HG03575 (cell line): ENCODE results near the gene PODXL2.
"Not testable (repeated sequence)": the region's sequence is repeated elsewhere in the genome, so short reads cannot be mapped to it uniquely, and the experiment has no call there.

ENCODE experiments used
- ATAC-seq: cut with Tn5 transposase; IDR thresholded peaks from one replicate; pipeline ENCODE4 v1.9.1; 2021; ENCODE audit not compliant: unreplicated experiment, insufficient number of reproducible peaks, low FRiP score; ENCODE audit errors: extremely low read depth

PODXL2 gene

GRCh38 chr3:127671523-127672428 is 42.8 kb downstream of the PODXL2 start:
- ATAC-seq = no peak

GRCh38 chr3:127672429-127673190 is 43.6 kb downstream of the PODXL2 start, which contains the start of gene ABTB1:
ABTB1 (plus strand) TSS chr3:127672952; CDS start chr3:127673026, 74 bp downstream.
- no peak for ATAC-seq

DNA sequence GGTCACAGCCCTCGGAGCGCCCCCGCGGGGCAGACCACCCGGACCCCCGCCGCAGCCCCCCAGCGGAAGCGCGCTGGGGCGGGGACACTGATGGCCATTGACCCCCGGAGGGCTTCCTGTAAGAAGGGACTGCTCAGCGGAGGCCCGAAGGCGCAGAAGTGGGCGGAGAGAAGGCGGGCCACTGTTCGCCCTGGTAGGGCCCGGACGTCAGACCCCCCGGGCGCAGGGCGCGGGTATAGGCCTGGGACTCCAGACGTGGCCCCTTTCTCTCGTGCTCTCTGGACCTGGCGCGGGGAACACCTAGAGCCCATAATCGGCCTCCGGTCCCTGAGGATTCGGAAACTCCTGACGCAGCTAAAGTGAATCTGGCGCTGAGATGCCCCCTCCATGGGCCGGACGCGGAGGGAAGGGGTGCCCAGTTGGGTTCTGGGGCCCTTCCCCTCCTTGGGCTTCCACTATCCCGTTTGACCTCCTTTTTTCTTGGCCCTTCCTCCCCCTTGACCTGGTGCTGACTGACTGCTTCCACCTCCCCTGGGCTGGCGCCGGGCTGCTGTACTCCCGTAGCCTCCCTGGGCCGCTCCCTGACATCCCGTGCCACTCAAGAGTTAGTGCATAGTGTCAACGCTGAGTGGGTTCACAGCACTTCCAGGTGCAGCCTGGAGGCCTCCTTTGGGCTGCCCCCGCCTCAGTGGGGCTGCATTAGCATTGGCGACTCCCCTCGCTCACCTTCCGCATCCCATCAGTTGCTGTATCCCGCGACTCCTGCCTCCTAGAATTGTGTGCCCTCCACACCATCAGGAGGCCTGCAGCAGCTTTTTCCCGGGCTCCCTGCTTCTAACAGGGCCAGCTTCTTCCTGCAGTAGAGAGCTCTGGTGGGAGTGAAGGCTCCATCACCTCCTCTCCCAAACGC is 44.5 kb downstream of the PODXL2 start:
- ATAC-seq = no peak

DNA sequence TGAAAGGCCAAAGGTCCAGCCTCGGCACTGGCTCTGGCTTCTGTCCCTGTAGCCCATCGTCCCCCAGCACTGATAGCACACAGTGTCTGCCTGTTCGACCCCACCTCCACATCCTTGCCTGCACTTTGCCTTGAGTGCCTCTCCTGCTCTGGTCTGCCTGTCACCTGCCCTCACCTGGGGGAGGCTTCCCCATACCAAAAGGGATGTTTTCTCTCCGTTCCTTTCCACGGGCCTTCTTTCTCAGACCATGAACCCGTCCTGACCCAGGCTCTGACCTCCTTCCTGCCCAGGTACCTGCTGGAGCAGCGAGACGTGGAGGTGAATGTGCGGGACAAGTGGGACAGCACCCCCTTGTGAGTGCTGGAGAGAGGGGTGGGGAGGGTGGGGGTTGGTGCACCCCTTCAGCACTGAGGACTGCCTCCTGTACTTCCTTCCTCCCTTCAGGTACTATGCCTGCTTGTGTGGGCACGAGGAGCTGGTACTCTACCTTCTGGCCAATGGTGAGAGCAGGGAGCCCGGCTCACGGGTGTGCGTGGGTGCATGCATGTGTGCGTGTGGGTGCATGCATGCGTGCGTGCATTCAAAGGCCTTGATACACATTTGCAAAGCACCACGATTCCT is 45.2 kb downstream of the PODXL2 start:
- no peak for ATAC-seq

DNA sequence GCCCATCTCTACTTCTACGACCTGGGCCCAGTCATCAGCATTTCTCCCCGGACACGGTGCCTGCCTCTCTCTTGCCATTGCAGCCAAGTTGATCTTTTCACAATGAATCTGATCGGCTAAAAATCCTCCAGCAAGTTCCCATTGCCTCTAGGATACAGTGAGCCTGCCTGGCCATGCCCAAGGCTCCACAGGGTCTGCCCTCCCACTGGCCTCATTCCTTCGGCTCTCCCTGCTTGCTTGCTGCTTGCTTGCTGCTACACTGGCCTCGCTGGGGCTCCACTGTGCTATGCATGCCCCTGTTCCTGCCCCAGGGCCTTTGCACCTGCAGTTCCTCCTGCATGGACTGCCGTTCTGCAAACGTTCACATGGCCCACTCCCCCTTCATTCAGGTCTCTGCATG is 45.8 kb downstream of the PODXL2 start:
- ATAC-seq = no peak

- no peak for ATAC-seq
These were observed 46.8 kb downstream of the PODXL2 start for GRCh38 chr3:127675651-127676391.

- no peak for ATAC-seq
These were observed 47.5 kb downstream of the PODXL2 start for GRCh38 chr3:127676456-127676855.

DNA sequence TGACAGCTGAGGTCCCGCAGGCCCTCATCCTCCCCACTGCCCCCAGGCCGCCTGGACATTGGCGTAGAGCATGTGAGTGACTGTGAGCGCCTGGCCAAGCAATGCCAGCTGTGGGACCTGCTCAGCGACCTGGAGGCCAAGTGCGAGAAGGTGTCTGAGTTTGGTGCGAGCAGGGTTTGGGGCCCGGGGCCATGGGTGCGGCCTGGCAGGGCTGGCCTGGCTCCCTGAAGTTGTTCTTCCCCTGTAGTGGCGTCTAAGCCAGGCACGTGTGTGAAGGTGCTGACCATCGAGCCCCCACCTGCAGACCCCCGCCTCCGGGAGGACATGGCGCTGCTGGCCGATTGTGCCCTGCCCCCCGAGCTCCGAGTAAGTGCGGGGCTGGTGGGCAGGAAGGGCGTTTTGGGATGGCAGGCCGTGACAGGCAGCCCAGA is 48.0 kb downstream of the PODXL2 start:
- no peak for ATAC-seq

DNA sequence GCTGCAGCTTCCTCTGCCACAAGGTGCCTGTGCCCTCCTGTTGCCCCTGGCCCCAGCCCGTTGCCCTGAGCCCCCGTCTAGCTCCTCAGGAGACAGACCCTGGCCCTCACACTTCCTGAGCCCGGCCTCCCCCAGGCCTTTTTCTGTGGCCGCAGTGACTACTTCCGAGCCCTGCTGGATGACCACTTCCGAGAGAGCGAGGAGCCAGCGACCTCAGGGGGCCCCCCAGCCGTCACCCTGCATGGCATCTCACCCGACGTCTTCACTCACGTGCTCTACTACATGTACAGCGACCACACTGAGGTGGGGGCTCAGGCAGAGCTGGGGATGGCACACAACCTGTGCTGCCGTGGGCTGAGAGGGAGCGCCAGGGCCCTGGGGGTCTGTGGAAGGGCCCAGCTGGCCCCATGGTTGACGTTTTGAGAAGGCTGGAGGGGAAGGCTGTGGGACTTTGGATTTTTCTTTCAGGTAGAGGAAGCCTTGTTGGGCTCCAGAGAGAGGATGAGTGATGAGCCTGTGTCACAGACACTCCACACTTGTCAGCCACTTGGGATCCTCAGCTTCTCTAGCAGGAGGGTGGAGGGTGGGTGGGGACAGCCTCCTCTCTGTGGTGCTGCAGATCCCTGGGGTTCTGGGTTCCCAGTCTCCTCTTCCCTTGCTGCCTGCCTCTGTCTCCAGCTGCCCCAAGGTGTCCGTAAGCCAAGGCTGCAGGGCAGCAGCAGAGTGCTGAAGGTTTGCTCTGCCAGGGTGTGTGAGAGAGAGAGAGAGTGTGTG is 48.7 kb downstream of the PODXL2 start:
- no peak for ATAC-seq

DNA sequence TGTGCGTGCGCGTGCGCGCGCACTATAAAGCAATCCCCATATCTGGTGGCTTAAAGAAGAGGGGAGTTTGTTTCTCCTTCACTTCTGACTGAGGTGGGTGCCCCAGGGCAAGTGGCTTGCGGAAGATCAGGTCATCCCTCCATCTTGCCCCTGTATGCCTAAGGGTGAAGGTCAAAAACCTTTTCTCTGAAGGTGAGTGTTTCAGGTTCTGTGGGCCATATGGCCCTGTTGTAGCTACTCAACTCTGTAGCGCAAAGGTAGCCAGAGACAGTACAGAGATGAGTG is 49.3 kb downstream of the PODXL2 start:
- no peak for ATAC-seq

DNA sequence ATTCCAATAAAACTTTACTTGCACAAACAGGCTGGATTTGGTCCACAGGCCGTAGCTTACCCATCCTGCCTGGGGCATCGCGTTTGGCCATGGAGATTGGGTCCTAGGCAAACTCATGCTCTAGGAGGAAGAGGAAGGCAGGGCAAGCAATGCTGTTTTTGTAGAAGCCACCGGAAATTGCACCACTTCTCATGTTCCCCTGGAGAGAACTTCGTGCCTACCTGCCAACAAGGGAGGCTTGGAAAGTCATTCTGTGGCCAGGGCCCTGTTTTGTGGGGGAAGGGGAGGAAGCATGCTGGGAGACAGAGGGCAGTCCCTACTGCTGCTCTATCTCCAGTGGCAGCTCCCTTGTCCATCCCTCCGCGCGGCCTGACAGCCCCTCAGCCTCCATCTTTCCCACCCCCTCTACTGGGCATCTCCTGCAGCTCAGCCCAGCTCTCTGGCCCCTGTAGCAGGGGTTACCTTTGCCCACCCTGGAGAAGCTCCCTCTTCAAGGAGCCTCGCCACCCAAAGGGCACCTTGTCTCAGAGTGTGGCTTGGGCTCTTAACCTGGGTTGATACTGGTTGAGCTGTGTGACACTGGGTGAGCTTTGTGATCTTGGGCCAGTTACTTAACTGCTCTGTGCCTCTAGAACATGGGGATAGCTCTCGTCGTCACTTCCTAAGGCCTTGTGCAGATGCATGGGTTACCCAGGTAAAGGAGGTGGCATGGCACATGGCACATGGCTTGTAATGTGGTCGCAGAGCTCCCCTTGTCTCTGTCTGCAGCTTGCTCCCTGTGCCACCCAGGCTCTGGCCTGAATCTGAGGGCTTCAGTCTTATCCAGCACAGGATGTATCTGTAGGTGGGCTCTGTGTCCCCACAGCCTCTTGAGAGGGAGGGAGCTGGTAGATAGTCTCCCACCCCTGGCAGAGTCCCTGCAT is 49.9 kb downstream of the PODXL2 start:
- no peak for ATAC-seq

DNA sequence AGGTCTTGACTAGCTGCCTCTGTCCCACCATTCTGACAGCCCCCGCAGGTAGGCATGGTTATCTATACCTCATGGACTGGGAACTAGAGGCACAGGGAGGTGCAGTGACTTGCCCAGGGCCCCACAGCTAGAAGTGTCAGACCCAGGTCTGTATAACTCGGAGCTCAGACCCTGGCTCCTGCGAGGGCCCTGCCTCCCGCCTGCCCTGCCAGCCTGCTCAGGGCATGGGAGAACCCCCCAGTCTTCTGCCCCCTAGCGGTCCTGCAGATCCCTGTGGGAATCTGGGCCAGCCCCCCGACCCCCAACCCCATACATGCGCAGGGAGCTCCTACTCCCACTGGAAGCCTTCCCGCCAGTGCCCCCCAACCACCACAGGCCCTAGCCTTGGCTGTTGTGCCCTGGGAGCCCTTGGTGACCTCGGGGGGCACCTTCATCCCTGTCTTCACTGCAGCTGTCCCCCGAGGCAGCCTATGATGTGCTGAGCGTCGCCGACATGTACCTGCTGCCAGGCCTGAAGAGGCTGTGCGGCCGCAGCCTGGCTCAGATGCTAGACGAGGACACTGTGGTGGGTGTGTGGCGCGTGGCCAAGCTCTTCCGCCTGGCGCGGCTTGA is 50.7 kb downstream of the PODXL2 start:
- no peak for ATAC-seq

GRCh38 chr3:127680146-127680661 is 51.2 kb downstream of the PODXL2 start:
- no peak for ATAC-seq

DNA sequence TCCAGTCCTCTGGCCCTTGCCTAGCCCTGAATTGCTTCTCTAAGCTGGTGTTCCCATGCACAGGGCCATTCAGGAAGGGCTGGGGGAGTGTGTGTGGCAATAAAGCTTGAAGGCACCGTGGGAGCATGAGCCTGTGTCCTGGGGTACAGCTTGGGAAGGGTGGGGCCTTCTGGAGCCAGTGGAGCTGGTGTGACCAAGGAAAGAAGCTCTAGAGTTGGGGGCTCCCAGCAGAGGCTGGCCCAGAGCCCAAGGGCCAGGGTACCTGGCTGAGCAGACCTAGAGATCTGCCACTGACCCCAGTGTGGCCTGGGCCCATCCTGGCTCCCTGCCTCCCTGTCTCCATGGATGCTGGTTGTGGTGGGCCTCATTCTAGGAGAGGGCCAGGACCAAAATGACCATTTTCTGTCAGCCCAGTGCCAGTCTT is 51.8 kb downstream of the PODXL2 start:
- ATAC-seq = no peak

DNA sequence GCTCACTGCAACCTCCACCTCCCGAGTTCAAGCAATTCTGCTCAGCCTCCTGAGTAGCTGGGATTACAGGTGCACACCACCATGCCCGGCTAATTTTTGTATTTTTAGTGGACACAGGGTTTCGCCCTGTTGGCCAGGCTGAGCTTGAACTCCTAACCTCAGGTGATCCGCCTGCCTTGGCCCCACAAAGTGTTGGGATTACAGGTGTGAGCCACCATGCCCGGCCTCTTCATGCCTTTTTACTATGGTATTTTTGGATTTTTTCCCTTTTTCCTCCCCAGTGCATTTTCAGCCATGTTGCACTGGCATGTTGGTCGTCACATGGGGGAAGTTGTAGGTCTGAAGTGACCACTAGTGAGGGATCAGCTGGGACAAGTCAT is 53.2 kb downstream of the PODXL2 start:
- not testable (repeated sequence) for ATAC-seq

DNA sequence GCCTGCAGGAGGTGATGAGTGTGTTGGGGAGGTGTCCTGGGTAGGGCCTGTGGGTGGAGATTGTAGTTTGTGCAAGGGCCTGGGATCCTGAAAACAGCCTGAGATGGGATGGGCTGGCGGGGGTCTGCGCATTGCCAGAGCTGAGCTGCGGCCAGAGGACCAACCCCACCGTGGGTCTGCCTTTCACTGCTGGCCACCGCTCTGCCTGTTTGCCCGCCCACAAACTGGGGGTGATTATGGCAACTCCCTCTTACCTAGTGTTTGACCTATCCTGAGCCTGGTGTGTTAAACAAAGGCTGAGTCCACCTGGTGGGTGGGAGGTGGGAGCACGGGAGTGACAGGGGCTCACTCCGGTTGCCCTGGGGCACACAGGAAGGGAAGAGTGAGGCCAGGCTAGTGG is 53.6 kb downstream of the PODXL2 start:
- ATAC-seq = no peak
